Calu3 (cell line): ENCODE results near the gene REG3G. TPM values are rescaled to one million over a fixed set of nuclear protein-coding genes. Genes with fewer than 3 reads are reported as not detected.

Source experiments
- BruUV-seq: library from RNA; stranded (reverse); fragments of 400-500 nt; replicated peaks from 2 replicates; lab custom pipeline; 2021; lab: Mats Ljungman, UMichigan
- CTCF ChIA-PET: fragments of 300-600 bp; sonication (Branson Sonifier 250); formaldehyde crosslinking; loops from one replicate; lab custom pipeline; 2022; ENCODE audit warnings: antibody characterized with exemption; lab: Charles Lee
- DNase-seq: peaks from one replicate; pipeline ENCODE4 v3.0.0; 2022
- H3K27ac Mint-ChIP-seq: one replicate; pipeline ENCODE4 v1.8.0; 2022; ENCODE audit warnings: mixed read lengths; ENCODE audit not compliant: unreplicated experiment
- H3K27me3 Mint-ChIP-seq: one replicate; pipeline ENCODE4 v1.8.0; 2022; ENCODE audit warnings: mixed read lengths; ENCODE audit not compliant: unreplicated experiment
- H3K36me3 Mint-ChIP-seq: one replicate; pipeline ENCODE4 v1.8.0; 2022; ENCODE audit warnings: mild to moderate bottlenecking, moderate library complexity, mixed read lengths; ENCODE audit not compliant: insufficient read depth, unreplicated experiment
- H3K4me1 Mint-ChIP-seq: one replicate; pipeline ENCODE4 v1.8.0; 2022; ENCODE audit warnings: mild to moderate bottlenecking, low read depth, mixed read lengths; ENCODE audit not compliant: unreplicated experiment
- H3K4me3 Mint-ChIP-seq: one replicate; pipeline ENCODE4 v1.8.0; 2022; ENCODE audit warnings: mild to moderate bottlenecking, low read depth, moderate library complexity, mixed read lengths; ENCODE audit not compliant: unreplicated experiment
- H3K9me3 Mint-ChIP-seq: one replicate; pipeline ENCODE4 v1.8.0; 2022; ENCODE audit warnings: low read depth, mixed read lengths; ENCODE audit not compliant: unreplicated experiment
- CTCF ChIP-seq: fragments of 200-600 bp; IDR thresholded peaks from one replicate; pipeline ENCODE4 v1.8.0; 2022; ENCODE audit warnings: antibody characterized with exemption; ENCODE audit not compliant: unreplicated experiment
- intact Hi-C: fragments of 100-400 bp; cut with micrococcal nuclease; formaldehyde crosslinking; loops from one replicate; pipeline ENCODE4 v1.10.0; 2022; ENCODE audit not compliant: unreplicated experiment
- total RNA-seq: library from RNA; stranded (reverse); gene quantifications from 2 replicates; pipeline ENCODE4 v1.2.3, GENCODE V29; 2022

REG3G gene
- total RNA-seq, 1 experiment from 2014 or later = not detected

GRCh38 chr2:79011496-79011895, 14.0 kb upstream of the REG3G start:
- no peak for TF ChIP-seq CTCF
- BruUV-seq = no TSS peak
- Mint-ChIP-seq H3K36me3 (no peaks in the 10 kb centered on the region), H3K4me3 (no peak overlapping the region), H3K27me3 (no peaks in the 10 kb centered on the region), H3K4me1 (no peaks in the 10 kb centered on the region), H3K27ac (no peak overlapping the region), H3K9me3 (peaks cover 7% of the 10 kb centered on the region)
- intact Hi-C loops = no loop called here
- CTCF ChIA-PET = no interaction called here
- no peak for DNase-seq

GRCh38 chr2:79013629-79014028, 11.9 kb upstream of the REG3G start:
- H3K27ac Mint-ChIP-seq = no peak overlapping the region
- intact Hi-C loops = no loop called here
- no TSS peak for BruUV-seq
- H3K27me3 Mint-ChIP-seq = no peaks in the 10 kb centered on the region
- peaks cover 5% of the 10 kb centered on the region for H3K9me3 Mint-ChIP-seq
- H3K4me1 Mint-ChIP-seq = no peaks in the 10 kb centered on the region
- H3K4me3 Mint-ChIP-seq = no peak overlapping the region
- TF ChIP-seq CTCF = no peak
- DNase-seq = no peak
- CTCF ChIA-PET = no interaction called here
- no peaks in the 10 kb centered on the region for H3K36me3 Mint-ChIP-seq

- Mint-ChIP-seq H3K27me3 (no peaks in the 10 kb centered on the region), H3K9me3 (peaks cover 9% of the 10 kb centered on the region), H3K36me3 (no peaks in the 10 kb centered on the region), H3K4me3 (no peak overlapping the region), H3K4me1 (no peaks in the 10 kb centered on the region), H3K27ac (no peak overlapping the region)
- DNase-seq = no peak
- CTCF ChIA-PET = no interaction called here
- intact Hi-C loops = no loop called here
- BruUV-seq = no TSS peak
- TF ChIP-seq CTCF = no peak
These were observed 9.2 kb upstream of the REG3G start for GRCh38 chr2:79016342-79016741.

GRCh38 chr2:79026061-79026460, 559 bp downstream of the REG3G start:
- H3K27me3 Mint-ChIP-seq = no peaks in the 10 kb centered on the region
- intact Hi-C loops = no loop called here
- no TSS peak for BruUV-seq

More at GRCh38 chr2:79026061-79026460, 559 bp downstream of the REG3G start:
- no peak for TF ChIP-seq CTCF
- no peak for DNase-seq
- no peak overlapping the region for H3K4me3 Mint-ChIP-seq
- no peak overlapping the region for H3K27ac Mint-ChIP-seq
- H3K4me1 Mint-ChIP-seq = no peaks in the 10 kb centered on the region
- peaks cover 14% of the 10 kb centered on the region for H3K9me3 Mint-ChIP-seq
- H3K36me3 Mint-ChIP-seq = no peaks in the 10 kb centered on the region
- CTCF ChIA-PET = no interaction called here
